Neural crest cell (in vitro differentiated cells): ENCODE data around the gene GTF2H2C. TPM values are rescaled to one million over a fixed set of nuclear protein-coding genes. Genes with fewer than 3 reads are reported as not detected.
"Not testable (repeated sequence)": the region's sequence is repeated elsewhere in the genome, so short reads cannot be mapped to it uniquely, and the experiment has no call there.

ENCODE experiments used
- DNase-seq: peaks from one replicate; pipeline ENCODE4 v3.0.0; 2021; ENCODE audit warnings: low read depth, mixed read lengths, low spot score
- H3K27ac Mint-ChIP-seq: one replicate; pipeline ENCODE4 v1.8.0; 2021; ENCODE audit warnings: mild to moderate bottlenecking, mixed read lengths; ENCODE audit not compliant: unreplicated experiment
- H3K27me3 Mint-ChIP-seq: 2 replicates; pipeline ENCODE4 v1.8.0; 2021; ENCODE audit warnings: low read depth, mild to moderate bottlenecking, mixed read lengths
- H3K36me3 Mint-ChIP-seq: 2 replicates; pipeline ENCODE4 v1.8.0; 2021; ENCODE audit warnings: low read depth, mild to moderate bottlenecking, mixed read lengths
- H3K4me1 Mint-ChIP-seq: 2 replicates; pipeline ENCODE4 v1.8.0; 2021; ENCODE audit warnings: mixed read lengths
- H3K4me3 Mint-ChIP-seq: one replicate; pipeline ENCODE4 v1.8.0; 2021; ENCODE audit warnings: mild to moderate bottlenecking, mixed read lengths
- H3K9me3 Mint-ChIP-seq: 2 replicates; pipeline ENCODE4 v1.8.0; 2021; ENCODE audit warnings: mixed read lengths
- total RNA-seq: library from RNA; stranded (reverse); gene quantifications from 2 replicates; pipeline ENCODE4 v1.2.1, GENCODE V29; 2021

The GTF2H2C gene
- total RNA-seq, 1 donor from 2014 or later: 49.4 TPM

DNA sequence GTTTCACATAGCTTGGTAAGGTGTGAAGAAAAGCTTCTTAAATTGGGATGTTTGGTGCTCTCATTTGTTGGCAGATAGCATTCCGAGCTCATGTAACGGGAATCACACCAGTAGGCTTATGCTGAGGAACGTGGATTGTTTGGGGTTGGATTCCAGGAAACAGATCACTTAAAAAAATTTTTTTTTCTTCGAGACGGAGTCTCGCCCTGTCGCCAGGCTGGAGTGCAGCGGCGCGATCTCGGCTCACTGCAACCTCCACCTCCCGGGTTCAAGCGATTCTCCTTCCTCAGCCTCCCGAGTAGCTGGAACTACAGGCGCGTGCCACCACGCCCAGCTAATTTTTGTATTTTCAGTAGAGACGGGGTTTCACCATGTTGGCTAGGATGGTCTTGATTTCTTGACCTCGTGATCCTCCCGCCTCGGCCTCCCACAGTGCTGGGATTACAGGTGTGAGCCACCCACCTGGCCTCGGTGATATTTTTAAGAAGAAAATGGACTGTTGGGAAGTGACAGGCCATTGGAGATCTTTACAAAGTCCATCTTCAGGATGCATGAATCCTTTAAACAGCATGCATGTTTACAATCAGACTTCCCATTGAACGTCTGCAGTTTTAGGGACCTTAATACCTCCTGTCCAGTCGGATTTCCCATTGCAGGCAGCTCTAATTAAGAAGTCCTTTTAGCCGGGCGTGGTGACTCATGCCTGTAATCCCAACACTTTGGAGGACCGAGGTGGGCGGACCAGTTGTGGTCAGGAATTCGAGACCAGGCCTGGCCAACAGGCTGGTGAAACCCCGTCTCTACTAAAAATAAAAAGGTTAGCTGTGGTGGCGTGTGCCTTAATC is 818 bp downstream of the GTF2H2C start:
- H3K27me3 Mint-ChIP-seq, H3K36me3 Mint-ChIP-seq, H3K9me3 Mint-ChIP-seq, H3K4me1 Mint-ChIP-seq, H3K27ac Mint-ChIP-seq, DNase-seq: not testable (repeated sequence)
- H3K4me3 Mint-ChIP-seq: peak overlapping the region; percentile 49

DNA sequence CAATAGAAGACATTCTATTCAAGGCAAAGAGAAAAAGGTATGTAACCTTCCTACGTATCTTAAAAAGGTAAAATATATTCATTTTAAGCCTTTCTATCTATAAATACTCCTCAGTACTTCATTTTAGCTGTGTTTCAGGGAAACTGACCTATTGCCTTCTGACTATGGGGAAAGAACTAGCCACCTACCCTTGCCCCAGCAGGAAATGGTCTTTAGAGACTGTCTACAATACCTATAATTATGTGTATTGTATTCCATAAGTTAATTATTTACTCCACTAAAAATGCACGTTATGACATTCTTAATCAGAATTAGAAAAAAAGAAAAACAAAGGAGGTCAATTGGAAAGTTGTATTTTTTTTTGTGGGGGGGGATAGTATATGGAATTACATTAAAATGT is 6.2 kb downstream of the GTF2H2C start:
- DNase-seq, H3K27ac Mint-ChIP-seq, H3K9me3 Mint-ChIP-seq, H3K4me1 Mint-ChIP-seq, H3K27me3 Mint-ChIP-seq, H3K4me3 Mint-ChIP-seq, H3K36me3 Mint-ChIP-seq: not testable (repeated sequence)

DNA sequence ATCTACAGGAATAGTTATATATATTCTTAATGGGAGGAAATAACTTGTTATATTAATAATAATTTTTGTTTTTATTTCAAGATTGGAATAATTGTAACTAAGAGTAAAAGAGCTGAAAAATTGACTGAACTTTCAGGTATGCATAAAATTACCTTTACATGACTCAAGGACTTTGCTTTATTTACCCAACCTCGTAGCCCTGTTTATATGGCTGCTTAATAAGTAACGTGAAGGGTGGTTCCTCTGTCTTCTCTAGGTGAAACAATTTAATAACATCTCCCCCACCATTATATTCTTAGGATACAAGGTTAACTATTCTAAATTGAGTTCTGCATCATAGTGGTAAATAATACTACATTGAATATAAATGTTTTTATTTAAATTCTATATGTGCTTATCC is 8.1 kb downstream of the GTF2H2C start:
- H3K27ac Mint-ChIP-seq, H3K27me3 Mint-ChIP-seq, H3K4me1 Mint-ChIP-seq, H3K36me3 Mint-ChIP-seq, DNase-seq, H3K4me3 Mint-ChIP-seq, H3K9me3 Mint-ChIP-seq: not testable (repeated sequence)

DNA sequence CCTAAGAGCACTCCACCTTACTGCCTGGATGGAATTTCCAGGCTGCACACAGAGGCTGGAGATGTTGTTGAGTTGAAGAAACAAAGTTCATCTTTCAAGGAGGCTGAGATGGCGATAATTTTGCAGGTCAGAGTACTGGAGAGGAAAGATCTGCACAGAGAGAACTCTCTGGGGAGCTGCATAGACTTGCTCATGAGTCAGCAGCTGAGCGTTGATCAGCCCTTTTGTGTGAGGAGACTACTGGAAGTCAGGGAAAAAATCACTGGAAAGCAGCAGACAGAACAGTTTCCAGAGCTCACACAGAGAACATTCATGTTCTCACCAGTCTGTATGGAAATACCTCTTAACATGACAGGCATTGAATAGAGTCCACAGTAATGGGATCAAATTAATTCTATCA is 23.4 kb downstream of the GTF2H2C start:
- not testable (repeated sequence) for H3K4me3 Mint-ChIP-seq, H3K36me3 Mint-ChIP-seq, H3K4me1 Mint-ChIP-seq, H3K9me3 Mint-ChIP-seq, H3K27me3 Mint-ChIP-seq, H3K27ac Mint-ChIP-seq, DNase-seq

DNA sequence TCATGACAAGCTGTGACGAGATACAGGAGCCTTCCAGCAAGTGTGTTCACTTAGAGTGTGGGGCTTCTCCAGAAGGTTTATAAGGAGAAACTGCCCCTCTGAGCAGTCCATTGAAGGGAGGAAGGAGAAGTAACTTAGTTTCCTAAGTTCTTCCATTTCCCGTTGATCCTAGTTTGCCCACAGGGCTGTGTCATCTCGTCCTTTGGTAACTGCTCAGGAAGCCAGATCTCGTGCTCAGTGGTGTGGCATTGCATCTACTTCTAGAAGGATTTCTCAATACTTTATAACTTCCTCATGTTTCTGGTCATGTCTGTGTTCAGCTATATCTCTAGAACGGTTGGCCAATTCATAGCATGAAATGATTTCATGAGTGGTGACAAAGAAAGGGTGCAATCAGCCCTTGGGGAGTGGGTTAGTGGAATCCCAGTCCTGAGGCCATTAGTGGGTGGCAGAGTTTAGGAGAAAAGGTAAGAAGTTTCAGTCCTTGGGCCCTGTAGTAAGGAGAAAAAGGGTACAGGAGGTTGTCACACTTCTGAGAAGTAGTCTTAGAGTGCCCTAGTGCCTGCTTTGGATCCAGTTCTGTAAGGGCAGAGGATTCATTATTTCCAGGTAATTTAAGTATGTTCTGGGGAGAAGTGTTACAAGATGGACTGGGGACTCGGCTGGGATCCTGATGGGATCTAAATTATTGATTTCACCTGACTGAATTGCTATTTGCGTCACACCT is 36.3 kb downstream of the GTF2H2C start:
- not testable (repeated sequence) for DNase-seq, H3K36me3 Mint-ChIP-seq, H3K27ac Mint-ChIP-seq, H3K9me3 Mint-ChIP-seq, H3K4me3 Mint-ChIP-seq, H3K4me1 Mint-ChIP-seq, H3K27me3 Mint-ChIP-seq

DNA sequence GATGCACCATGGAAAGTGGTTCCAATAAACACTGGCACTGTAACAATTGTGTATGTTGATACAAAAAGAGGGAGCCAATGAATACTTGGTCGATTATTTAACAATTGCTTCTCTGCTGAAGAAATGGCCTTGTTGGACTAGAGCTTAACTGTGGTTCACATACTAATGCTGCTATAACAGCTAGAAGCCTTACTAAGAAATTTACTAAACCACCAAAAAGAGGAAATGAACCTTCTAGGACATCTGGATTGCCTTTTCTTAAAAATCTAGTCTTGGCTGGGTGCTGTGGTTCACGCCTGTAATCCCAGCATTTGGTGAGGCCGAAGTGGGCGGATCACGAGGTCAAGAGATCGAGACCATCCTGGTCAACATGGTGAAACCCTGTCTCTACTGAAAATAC is 42.0 kb downstream of the GTF2H2C start:
- not testable (repeated sequence) for H3K4me3 Mint-ChIP-seq, H3K4me1 Mint-ChIP-seq, H3K27me3 Mint-ChIP-seq, H3K9me3 Mint-ChIP-seq, H3K27ac Mint-ChIP-seq, DNase-seq, H3K36me3 Mint-ChIP-seq

DNA sequence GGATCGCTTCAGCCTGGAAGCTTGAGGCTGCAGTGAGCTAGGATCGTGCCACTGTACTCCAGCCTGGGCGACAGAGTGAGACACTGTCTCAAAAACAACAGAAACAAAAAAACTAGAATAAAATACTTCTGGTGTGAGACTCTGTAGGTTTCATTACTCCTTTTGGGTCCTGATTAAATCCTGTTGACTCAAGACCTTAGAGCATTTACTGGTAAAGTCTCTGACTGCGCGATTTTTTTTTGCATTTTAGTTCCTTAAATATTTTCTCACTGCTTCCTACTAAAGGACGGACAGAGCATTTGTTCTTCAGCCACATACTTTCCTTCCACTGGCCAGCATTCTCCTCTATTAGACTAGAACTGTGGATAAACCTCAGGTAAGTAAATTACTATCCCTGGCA is 46.8 kb downstream of the GTF2H2C start:
- DNase-seq, H3K9me3 Mint-ChIP-seq: not testable (repeated sequence)

DNA sequence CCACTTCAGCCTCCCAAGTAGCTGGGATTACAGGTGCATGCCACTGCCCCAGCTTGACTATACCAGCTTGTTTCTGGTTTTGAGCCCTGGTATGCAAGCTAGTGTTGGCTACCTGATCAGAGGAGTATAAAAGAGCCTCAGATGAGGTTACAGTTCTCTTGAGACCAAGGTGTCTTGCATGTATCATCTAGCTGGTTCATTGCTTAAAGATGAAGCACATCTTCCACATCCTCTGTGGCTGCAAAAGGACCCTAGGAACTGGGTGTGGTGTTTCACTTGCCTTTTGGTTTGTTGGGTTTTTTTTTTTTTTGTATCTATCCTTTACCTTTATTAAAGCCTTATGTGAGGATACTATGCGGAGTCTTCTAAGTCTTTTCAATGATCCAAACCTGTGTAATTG is 47.8 kb downstream of the GTF2H2C start:
- not testable (repeated sequence) for H3K27ac Mint-ChIP-seq, H3K4me1 Mint-ChIP-seq, H3K27me3 Mint-ChIP-seq, H3K9me3 Mint-ChIP-seq, H3K4me3 Mint-ChIP-seq, DNase-seq, H3K36me3 Mint-ChIP-seq

More for the DNA sequence above, 46.8 kb downstream of the GTF2H2C start:
- H3K27me3 Mint-ChIP-seq, H3K27ac Mint-ChIP-seq, H3K4me1 Mint-ChIP-seq, H3K4me3 Mint-ChIP-seq, H3K36me3 Mint-ChIP-seq: not testable (repeated sequence)

DNA sequence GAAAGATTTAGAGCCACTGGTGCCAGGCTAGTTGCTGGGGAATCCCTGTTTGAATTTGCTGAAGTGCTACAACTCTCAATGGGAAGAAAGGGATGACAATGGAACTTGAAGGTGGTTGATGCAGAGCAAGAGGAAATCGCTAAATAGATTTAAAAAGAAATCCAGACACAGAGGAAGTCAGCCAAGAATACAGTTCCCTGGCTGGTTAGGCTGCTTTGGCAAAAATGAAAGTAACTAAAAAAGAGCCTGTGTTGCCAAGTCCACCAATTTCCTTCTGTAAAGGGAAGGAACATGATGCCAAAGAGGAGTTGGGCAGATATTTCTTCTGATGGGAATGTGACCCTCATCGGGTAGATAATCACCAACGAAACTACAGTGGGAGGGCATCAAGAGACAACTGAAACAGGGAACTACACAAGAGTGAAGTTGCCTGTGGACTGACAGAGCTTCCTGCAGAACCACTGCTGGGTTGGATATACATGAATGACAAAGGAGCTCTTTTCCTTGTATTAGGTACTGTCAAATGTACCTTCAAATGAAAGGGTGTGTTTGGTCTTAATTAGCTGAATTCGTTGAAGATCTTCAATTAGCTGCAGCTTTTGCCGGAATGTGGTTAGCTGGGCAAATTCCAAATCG is 49.0 kb downstream of the GTF2H2C start:
- H3K27me3 Mint-ChIP-seq, H3K36me3 Mint-ChIP-seq, H3K4me1 Mint-ChIP-seq, DNase-seq, H3K27ac Mint-ChIP-seq, H3K9me3 Mint-ChIP-seq, H3K4me3 Mint-ChIP-seq: not testable (repeated sequence)

DNA sequence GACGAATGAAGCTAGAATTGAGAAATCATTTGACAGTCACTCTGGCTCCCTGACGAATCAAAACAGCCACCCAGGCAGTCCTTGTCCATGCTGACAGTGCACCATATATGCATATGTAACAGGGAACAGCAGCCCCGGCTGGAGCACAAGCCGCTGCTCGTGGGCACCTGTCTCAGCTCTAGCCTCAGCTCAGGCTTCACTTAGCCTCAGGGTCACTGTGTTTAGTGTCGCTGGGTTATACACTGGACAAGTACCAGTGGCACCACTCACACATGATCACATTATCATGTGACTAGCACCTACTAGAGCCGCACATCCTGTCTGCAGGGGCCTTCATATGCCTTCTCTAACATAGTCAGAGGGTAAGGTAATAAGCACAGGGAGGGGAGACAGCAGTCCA is 54.9 kb downstream of the GTF2H2C start:
- not testable (repeated sequence) for DNase-seq, H3K36me3 Mint-ChIP-seq, H3K4me1 Mint-ChIP-seq, H3K9me3 Mint-ChIP-seq, H3K27ac Mint-ChIP-seq, H3K4me3 Mint-ChIP-seq, H3K27me3 Mint-ChIP-seq

DNA sequence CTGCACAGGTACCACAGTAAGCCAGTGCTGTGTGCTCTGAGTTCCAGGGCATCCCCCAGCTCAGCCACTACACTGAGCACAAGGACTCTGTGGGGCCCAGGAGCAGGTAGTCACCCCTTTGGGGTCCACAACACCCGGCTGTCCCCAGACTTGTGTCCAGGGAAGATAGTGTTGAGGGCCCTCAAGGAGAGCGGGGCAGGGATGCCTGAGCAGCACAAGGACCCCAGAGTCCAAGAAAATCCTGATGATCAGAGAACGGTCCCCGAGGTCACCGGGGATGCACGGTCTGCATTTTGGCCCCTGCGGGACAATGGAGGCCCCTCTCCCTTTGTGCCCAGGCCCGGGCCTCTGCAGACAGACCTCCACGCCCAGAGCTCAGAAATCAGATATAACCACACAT is 71.9 kb downstream of the GTF2H2C start:
- not testable (repeated sequence) for H3K4me3 Mint-ChIP-seq, H3K9me3 Mint-ChIP-seq, H3K27ac Mint-ChIP-seq, H3K4me1 Mint-ChIP-seq, DNase-seq, H3K27me3 Mint-ChIP-seq, H3K36me3 Mint-ChIP-seq
